Occipital lobe (tissue), 2 donors: ENCODE measurements around the gene PXYLP1. TPM values are rescaled to one million over a fixed set of nuclear protein-coding genes. Genes with fewer than 3 reads are reported as not detected.
A peak's percentile ranks its signal among the peaks of the same experiment; 100 is the strongest.

Experiments used
- DNase-seq: peaks from one replicate; lab custom pipeline; 2025; lab: John Stamatoyannopoulos, UW
- total RNA-seq: library from RNA; depleted of rRNA; stranded (reverse); fragments of >200 nt; gene quantifications from one replicate; pipeline ENCODE4 v1.2.3, GENCODE V29; 2014

The PXYLP1 gene
- total RNA-seq, 1 donor from 2014 or later: 42.4 TPM

DNA sequence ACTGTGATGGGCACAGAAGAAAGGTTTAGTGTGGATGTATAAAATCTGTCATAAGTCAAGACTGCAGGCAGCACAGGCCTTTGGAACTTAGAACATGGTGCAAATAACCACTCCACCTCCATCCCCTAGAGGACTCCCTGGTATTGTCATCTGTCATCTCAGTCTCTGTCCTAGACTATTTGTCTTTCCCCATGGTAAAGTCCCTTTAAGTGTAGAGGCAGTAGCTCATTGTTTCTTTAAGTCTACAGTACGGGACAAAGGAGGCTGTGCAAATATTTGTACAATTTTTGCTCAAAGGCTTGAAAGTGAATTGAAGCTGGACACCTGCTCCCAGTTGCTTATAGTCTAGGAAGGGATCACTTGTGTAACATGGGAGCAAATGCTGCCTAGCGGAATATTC is 3.2 kb upstream of the PXYLP1 start:
- DNase-seq: no peak

DNA sequence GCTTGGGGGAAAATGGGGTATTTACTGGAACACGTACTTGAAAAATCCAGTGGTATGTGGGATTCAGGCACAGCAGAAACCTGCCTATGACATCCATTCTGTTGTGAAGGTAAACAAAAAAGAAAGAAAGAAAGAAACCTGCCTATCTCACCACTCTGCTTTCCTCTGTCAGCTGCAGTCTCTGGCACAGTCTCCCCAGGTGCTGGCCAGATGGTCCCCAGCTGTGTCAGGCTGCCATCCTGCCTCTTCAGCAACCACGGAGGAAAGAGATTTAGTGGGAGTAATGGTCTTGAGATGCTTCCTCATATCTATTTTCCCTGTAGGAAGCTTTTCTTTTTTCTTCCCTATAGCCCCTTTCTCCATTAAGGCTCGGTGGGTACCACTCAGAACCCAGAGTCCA is 2.5 kb upstream of the PXYLP1 start:
- DNase-seq: no peak

DNA sequence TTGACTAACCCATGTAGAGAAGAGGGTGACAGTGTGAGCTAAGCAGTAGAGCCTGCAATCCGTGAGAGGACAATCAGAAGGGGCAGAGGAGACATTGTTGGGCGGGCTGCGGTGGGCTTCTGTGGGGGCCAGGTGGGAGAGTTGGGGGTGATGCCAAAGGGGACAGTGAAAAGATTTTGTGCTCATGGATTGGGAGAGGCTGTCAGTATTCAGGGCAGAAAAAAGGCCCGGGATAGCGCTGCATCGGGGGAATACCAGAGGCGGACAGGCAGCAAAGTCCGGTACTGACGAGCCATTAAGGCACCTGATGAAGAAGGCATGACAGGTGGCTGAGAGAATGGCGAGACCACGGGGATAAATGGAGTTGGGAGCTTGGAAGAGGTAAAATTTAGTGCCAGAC is 1.3 kb upstream of the PXYLP1 start:
- DNase-seq: no peak

DNA sequence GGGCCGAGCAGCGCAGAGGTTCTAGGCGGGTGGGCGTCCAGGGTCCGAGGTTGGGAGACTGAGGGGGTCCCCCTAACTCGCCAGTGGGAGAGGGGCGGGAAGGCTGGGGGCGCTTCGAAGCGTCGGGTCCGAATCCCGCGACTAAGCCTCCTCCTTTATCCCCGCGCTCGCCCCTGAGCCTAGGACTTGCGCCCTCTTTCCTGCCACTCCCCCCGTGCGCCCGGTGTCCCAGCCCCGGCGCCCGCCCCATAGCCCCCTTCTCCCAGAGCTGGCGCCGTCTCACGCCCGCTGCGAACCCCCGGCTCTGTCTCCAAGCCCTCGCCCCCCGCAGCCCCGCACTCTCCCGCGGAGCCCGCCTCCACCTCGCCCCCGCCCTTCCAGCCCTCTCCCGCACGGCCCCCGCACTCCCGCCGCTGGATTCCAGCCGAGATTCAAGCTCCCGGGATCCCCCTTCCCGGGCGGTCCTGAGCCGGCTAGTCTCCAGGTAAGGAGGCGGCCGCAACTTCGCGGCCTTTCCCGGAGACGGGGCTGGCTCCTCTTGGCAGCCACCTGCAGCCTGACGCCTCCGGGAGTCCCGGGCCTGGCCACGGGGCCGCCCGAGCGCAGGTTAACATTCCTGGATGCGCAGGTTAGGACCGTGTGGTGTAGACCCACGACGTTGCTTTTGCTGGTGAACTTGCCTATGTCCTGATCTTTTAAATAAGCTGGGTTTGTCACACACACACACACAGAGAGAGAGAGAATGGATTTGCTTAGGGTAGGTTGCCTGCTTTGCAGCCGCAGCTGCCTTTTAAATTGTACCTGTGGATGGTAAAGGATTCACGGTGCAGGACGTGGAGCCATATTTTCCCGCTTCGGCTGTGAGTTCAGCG is 563 bp downstream of the PXYLP1 start:
- DNase-seq: no peak

GRCh38 chr3:141233457-141234161 is 2.0 kb downstream of the PXYLP1 start:
- DNase-seq: no peak

DNA sequence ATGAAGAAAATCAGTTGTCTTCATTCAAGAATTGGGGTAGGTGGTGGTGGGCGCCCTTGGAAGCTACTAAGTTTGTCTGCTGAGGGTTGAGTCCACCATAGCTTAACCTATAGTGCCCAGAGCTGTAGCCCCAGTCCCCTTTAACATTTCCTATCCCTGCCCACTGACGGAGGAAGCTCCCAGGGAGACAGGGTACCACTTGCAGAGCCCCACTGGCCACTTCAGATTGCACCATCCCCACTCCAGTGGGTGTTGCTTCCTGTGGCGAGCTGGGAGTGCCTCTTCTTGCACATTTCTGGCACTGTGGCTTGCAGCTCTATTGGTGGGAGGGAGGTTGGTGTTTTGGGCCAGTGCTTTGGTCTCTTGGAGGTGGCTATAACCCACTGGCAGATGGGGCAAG is 2.7 kb downstream of the PXYLP1 start:
- no peak for DNase-seq

- no peak for DNase-seq
These were observed 4.1 kb downstream of the PXYLP1 start for GRCh38 chr3:141235661-141236171.

DNA sequence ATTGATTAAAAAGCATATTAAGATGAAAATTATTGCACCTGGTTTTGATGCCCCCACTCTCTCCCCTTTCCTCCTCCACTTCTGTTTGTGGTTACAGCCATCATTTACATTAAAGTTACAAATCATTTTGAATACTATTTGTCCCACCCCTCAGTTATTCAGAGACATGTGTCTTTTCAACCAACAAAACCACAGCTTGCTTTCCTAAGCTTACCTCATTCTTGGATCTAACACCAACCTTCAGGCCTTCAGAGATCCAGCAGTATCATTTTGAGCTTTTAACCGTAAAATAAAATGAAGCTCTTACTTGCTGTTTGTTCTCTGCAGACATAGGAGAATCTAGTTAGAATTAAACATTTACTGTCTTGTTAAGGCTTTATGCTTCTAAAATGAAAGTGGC is 4.7 kb downstream of the PXYLP1 start:
- no peak for DNase-seq

- peak; percentile 69 for DNase-seq
These were observed 6.3 kb downstream of the PXYLP1 start for GRCh38 chr3:141237701-141238521.

GRCh38 chr3:141239511-141240281 is 8.1 kb downstream of the PXYLP1 start:
- DNase-seq: no peak

DNA sequence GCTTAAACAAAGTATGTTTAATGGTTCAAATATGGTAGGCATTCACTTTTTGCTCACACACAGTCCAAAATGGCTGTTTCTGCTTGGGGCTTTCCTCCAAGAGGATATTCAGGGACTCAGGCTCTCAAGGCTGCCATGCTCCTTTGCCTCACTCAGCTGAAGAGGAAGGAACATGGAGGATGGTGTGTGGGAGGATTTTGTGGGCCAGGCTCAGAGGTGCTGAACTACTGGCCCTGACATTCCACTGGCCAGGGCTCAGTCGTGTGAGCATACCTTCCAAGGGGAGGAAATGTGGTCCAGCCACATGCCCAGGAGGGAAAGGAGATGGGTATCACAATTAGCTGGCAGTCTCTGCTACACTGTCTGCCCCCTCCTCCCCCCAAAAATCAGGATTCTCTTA is 8.7 kb downstream of the PXYLP1 start:
- no peak for DNase-seq

- DNase-seq: no peak
These were observed 9.3 kb downstream of the PXYLP1 start for GRCh38 chr3:141240687-141241615.

DNA sequence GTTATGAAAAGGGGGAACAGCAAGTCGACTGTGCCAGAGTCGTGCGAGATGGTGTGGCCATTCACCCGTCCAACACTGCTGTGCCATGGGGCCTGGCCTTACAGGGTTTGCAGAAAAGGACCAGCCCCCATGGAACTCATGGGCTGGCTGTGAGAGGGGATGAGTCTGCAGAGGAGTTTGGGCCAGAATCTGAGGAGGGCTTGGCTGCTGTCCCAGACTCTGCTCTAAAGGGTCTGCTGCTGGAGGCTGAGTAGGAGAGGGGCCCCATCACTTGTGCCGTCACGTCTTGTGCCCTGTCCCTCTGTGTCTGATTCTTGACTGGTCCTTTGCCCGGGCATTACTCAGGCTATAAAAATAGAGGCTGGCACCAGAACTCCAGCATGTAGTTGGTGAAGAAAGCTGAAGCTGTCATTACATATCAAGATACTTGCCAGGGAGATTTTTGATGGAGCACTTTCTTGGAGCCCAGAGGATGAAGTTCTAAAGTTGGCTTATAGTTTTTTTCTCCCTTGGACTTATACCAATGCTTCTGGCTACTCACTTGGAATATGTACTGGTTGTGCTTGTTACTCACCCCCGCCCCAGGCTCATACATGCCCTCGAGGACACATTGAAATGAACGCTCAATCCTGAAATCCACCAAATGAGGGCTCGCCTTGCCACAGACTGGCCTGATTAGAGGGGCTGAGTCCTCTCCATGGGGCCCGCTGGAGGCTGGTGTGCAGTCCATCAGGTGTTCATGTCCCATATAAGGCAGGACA is 10.2 kb downstream of the PXYLP1 start:
- DNase-seq: peak; percentile 26

DNA sequence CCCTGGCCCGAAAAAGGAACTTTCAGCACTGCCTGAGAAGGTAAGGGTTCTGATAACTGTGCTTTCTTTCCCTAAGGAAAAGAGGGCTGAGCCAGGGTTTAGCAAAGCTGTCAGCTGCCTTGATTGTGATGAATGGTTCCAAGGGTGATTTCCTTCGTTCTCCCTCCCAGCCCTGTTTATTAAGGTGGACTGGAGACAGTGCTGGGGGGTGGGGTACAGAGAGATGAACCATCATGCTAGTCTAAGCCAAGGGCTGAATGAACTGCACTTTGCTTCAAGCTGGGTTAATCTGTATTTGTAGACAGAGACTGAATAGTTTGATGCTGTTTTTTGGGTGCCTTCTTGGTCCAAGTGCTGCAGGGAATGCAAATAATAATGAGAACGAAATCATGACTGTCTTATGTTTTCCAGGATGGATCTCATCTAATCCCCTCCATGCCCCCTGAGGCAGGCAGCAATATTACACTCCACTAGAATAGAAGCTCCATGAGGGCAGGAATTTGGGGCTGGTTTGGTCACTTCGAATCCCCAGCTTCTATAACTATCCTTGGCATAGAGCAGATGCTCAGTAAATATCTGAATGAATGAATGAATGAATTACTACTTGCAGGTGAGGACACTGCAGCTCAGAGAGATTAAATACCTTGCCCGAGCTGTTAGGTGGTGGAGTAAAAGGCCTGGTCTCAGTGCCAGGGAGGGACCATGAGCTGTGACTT is 10.9 kb downstream of the PXYLP1 start:
- no peak for DNase-seq

DNA sequence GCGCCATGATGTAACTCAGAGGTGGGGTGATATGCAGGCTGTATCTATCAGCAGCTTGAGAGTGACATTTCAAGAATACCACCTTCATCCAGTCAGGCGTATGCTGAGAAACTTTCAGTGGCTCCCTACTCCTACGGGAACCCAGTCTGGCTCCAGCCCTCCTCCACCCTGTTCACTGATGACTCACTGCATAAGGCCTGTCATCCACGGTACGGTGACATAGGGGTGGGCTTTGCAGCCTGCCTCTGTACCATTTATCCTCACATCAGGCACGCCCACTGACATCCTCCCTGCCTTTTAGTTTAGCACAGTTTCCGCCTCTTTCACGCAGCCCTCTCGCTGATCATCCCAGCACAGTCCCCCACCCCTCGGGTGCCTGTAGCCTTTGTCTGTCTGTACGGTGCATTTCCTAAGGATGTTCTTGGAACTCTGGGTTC is 11.7 kb downstream of the PXYLP1 start:
- DNase-seq: peak; percentile 57

DNA sequence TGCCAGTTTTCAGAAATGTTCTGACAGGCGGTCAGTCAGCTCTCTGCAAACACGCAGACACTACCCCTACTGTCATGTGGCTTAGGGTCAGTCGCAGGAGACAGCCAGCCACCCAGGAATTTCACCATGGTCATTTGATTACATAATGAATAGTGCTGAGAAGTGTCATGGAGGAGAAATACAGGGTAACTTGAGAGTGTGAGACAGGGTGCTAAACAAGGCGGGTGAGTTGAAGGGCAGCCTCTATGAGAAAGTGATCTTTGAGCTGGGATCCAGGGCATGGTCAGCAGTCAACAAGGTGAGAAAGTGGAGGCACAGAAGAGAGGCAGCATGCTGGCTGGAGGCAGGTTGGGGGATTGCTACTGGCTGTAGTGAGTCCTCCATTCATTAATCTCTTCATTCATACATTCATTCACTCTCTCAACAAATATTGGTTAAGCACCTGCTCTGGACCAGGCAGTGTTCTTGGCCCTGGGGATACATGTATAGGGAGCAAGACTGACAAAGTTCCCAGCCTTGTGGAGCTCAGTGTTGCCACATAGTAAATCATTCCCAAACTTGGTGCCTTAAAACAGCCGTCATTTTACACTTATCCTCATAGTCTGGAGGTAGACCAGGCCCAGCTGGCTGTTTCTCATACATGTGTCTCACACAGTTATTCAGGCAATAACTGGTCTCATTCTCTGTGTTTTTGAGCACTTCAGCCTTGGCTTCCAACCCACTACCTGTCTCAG is 14.8 kb downstream of the PXYLP1 start:
- no peak for DNase-seq

GRCh38 chr3:141246958-141247301 is 15.3 kb downstream of the PXYLP1 start:
- DNase-seq: no peak

DNA sequence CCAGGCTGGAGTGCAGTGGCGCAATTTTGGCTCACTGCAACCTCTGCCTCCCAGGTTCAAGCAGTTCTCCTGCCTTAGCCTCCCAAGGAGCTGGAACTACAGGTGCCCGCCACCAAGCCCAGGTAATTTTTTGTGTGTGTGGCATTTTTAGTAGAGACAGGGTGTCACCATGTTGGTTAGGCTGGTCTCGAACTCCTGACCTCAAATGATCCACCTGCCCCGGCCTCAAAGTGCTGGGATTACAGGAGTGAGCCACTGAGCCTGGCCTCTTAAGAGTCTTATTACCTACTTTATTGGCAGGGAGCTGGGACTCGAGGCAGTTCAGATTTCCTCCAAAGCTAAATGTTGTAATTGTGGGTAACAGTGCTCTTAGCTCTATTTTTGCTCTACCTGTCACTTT is 16.4 kb downstream of the PXYLP1 start:
- no peak for DNase-seq
